K562 (cell line): ENCODE measurements around the gene ETV4. TPM values are rescaled to one million over a fixed set of nuclear protein-coding genes. Genes with fewer than 3 reads are reported as not detected.

ENCODE experiments used
- ATAC-seq: fragments of 200-7000 bp; cut with Tn5 transposase; 3 replicates; pipeline ENCODE4 v1.9.1; 2020; ENCODE audit warnings: moderate library complexity
- BruUV-seq: library from RNA; stranded (reverse); fragments of 400-500 nt; replicated peaks from 2 replicates; lab custom pipeline; 2021; lab: Mats Ljungman, UMichigan
- CTCF ChIA-PET: fragments of 300-600 bp; formaldehyde crosslinking; extraction: SDS; loops from one replicate; lab custom pipeline; 2021; ENCODE audit warnings: low intra/inter-chr PET ratio; lab: Yijun Ruan, JAX
- POLR2A ChIA-PET: fragments of 300-600, 350-650 bp; sonication (Branson Sonifier 250); formaldehyde crosslinking; extraction: SDS; loops from one replicate; lab custom pipeline; 2021; ENCODE audit warnings: antibody characterized with exemption, inconsistent platforms; lab: Yijun Ruan, JAX
- DNase-seq, 4 experiments: peaks; one replicate each; pipeline versions ENCODE4 v3.0.0 to v3.0.0-alpha.2; 2011 to 2018; ENCODE audit warnings: low spot score in 3 of 4, mixed read lengths in 3 of 4; ENCODE audit errors: extremely low read depth in 1 of 4
- FAIRE-seq: peaks from 2 replicates; lab custom pipeline; 2011; peaks lifted over from hg19 to GRCh38; lab: Jason Lieb, UNC
- H2AFZ ChIP-seq: 2 replicates; pipeline ENCODE4 v1.6.0; 2011; ENCODE audit warnings: low read depth, low read length, control low read depth, inconsistent platforms
- H3K27ac ChIP-seq: fragments of 200-600 bp; 3 replicates; pipeline ENCODE4 v1.8.0; 2011; ENCODE audit warnings: low read depth, mild to moderate bottlenecking, control low read depth, inconsistent platforms, low read length, moderate library complexity, mixed read lengths; ENCODE audit errors: extremely low read depth
- H3K27me3 ChIP-seq, 2 experiments: fragments of 300-600 bp in 1 of 2; 2 replicates in 1 of 2; 3 replicates in 1 of 2; pipeline versions ENCODE4 v1.6.0 to v1.8.0; 2011; ENCODE audit warnings: inconsistent platforms in 2 of 2, low read length in 2 of 2, mild to moderate bottlenecking in 1 of 2, mixed read lengths in 1 of 2, moderate library complexity in 1 of 2; ENCODE audit not compliant: control insufficient read depth in 2 of 2, insufficient read depth in 2 of 2
- H3K36me3 ChIP-seq: fragments of 300-600 bp; 3 replicates; pipeline ENCODE4 v1.8.0; 2011; ENCODE audit warnings: mild to moderate bottlenecking, low read length, inconsistent platforms; ENCODE audit not compliant: control insufficient read depth, insufficient read depth
- H3K4me1 ChIP-seq, 2 experiments: fragments of 200-600 bp in 1 of 2; replicated peaks in 1 of 2; 2 replicates in 1 of 2; 3 replicates in 1 of 2; pipeline versions ENCODE4 v1.5.1 to v1.8.0; 2011; ENCODE audit warnings: inconsistent platforms in 2 of 2, low read length in 2 of 2, mild to moderate bottlenecking in 1 of 2, mixed read lengths in 1 of 2, moderate library complexity in 1 of 2; ENCODE audit not compliant: control insufficient read depth in 2 of 2, insufficient read depth in 2 of 2
- H3K4me2 ChIP-seq: 2 replicates; pipeline ENCODE4 v1.6.1; 2011; ENCODE audit warnings: low read length, control low read depth, inconsistent platforms, mixed read lengths; ENCODE audit not compliant: insufficient read depth
- H3K4me3 ChIP-seq: fragments of 200-600 bp; sonication (generic), shearing (Covaris generic); 2 replicates; pipeline ENCODE4 v1.5.1; 2016; ENCODE audit warnings: control low read depth, inconsistent platforms
- H3K79me2 ChIP-seq: fragments of 200-600 bp; 3 replicates; pipeline ENCODE4 v1.8.0; 2011; ENCODE audit warnings: low read length, inconsistent platforms; ENCODE audit not compliant: control insufficient read depth, insufficient read depth
- H3K9ac ChIP-seq, 2 experiments: 2 replicates each; pipeline versions ENCODE4 v1.6.0 to v1.6.1; 2011; ENCODE audit warnings: low read depth in 2 of 2, low read length in 2 of 2, control low read depth in 1 of 2, inconsistent platforms in 1 of 2, mild to moderate bottlenecking in 1 of 2, mixed read lengths in 1 of 2; ENCODE audit not compliant: insufficient read depth in 1 of 2
- H3K9me1 ChIP-seq: one replicate; pipeline ENCODE4 v1.6.0; 2011; ENCODE audit warnings: inconsistent platforms, mild to moderate bottlenecking, low read length, moderate library complexity; ENCODE audit not compliant: control insufficient read depth, insufficient read depth
- H3K9me3 ChIP-seq: replicated peaks from 2 replicates; pipeline ENCODE4 v1.5.1; 2011; ENCODE audit warnings: low read depth, low read length, inconsistent platforms; ENCODE audit not compliant: control insufficient read depth, insufficient read depth
- H4K20me1 ChIP-seq: replicated peaks from 2 replicates; pipeline ENCODE4 v1.6.1; 2011; ENCODE audit warnings: low read length, inconsistent platforms, mixed read lengths; ENCODE audit not compliant: control insufficient read depth, insufficient read depth
- BACH1 ChIP-seq: fragments of 200-800 bp; sonication (Bioruptor generic); IDR thresholded peaks from 2 replicates; pipeline ENCODE4 v1.6.1; 2016; ENCODE audit warnings: missing genetic modification characterization, missing compliant biosample characterization
- GABPA ChIP-seq: fragments of 200-800 bp; sonication (Bioruptor generic); conservative IDR thresholded peaks from 2 replicates; pipeline ENCODE4 v1.6.1; 2016; ENCODE audit warnings: low read depth, missing genetic modification characterization, missing compliant biosample characterization
- RBFOX2 ChIP-seq: fragments of 200-400 bp; formaldehyde crosslinking; IDR thresholded peaks from 2 replicates; pipeline ENCODE4 v1.6.1; 2017; ENCODE audit warnings: low read depth, mild to moderate bottlenecking, low read length, moderate library complexity
- TAF1 ChIP-seq: IDR thresholded peaks from 2 replicates; pipeline ENCODE4 v1.6.1; 2011; ENCODE audit warnings: mild to moderate bottlenecking, low read length, moderate library complexity; ENCODE audit not compliant: insufficient read depth, control insufficient read depth, severe bottlenecking; ENCODE audit errors: extremely low read depth
- WGBS: fragments of 100-300 bp; shearing (Covaris generic); methylation state at CpG from one replicate; pipeline ENCODE4 v1.1.6; 2016; ENCODE audit warnings: low coverage, mixed read lengths; ENCODE audit not compliant: insufficient coverage; ENCODE audit errors: missing lambda C conversion rate; 5-methylcytosine and 5-hydroxymethylcytosine counted together
- in situ Hi-C: fragments of 300-500 bp; cut with MboI; formaldehyde crosslinking; loops from 4 replicates; pipeline ENCODE4 v1.15.0; 2018; ENCODE audit warnings: inconsistent platforms, mixed read lengths
- intact Hi-C: fragments of 100-400 bp; cut with micrococcal nuclease; formaldehyde crosslinking; loops from 2 replicates; pipeline ENCODE4 v1.14.2; 2022
- polyA plus RNA-seq, 8 experiments: library from polyadenylated mRNA; depleted of rRNA in 4 of 8; stranded (reverse) in 5 of 8; unstranded in 3 of 8; fragments of >200 nt; fragmentation: Nextera tagmentation in 2 of 8; fragmentation: Illumina TruSeq in 1 of 8; extraction: Ambion mirVana in 2 of 8; extraction: Trizol in 1 of 8; gene quantifications; 2 replicates each; pipeline versions ENCODE4 v1.2.1 to v1.2.3, GENCODE V29; 2011 to 2014; ENCODE audit warnings: inconsistent platforms in 1 of 8, missing spikeins in 1 of 8
- total RNA-seq, 7 experiments: library from RNA; depleted of rRNA in 6 of 7; stranded (reverse); fragments of >200 nt in 6 of 7; fragmentation: Illumina TruSeq in 2 of 7; extraction: Trizol in 2 of 7; gene quantifications; 2 replicates each; pipeline versions ENCODE4 v1.2.1 to v1.2.3, GENCODE V29; 2011 to 2021; ENCODE audit warnings: low replicate concordance in 1 of 7
- TF ChIP-seq, protein P1 (sequence below): fragments of 250-450 bp; sonication (Bioruptor Pico); IDR thresholded peaks from 2 replicates; pipeline ENCODE4 v1.6.1; 2021; ENCODE audit warnings: mild to moderate bottlenecking

The ETV4 gene
- total and polyA plus RNA-seq, 9 of the 15 experiments (the other 6 are each of a cell fraction or from before 2014, with no cell fraction given): 5.5 to 66.3 (median 28.2) TPM

DNA sequence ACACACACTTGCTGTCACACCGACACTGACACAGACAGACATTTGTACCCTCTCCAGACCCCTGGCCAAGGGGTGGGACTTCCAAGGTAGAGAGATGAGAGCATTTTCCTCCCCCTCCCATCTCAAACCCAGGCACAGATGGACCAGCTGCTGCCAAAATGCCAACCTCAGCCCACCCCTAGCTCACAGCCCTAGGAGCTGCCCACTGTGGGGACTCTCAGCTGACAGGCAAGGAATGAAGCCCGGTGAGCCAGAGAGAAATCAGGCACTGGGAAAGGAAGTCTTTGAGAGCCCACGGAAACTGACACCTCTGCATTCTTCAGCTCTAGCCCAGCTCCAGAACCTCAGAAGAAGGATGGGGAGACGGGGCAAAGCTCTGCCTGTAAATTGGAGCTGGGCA lies 2.8 kb downstream of the ETV4 start:
- Histone ChIP-seq H3K27ac (no peak overlapping the region), H3K4me3 (no peak overlapping the region), H3K36me3 (peaks cover 15% of the 10 kb centered on the region; the same call in 2 of the 3 replicates), H3K4me1 (peaks cover 21 to 30% of the 10 kb centered on the region in 2 experiments), H3K27me3 (no peaks in the 10 kb centered on the region), H3K79me2 (peaks cover 36% of the 10 kb centered on the region), H3K4me2 (no peak overlapping the region), H4K20me1 (no peaks in the 10 kb centered on the region), H3K9me1 (no peaks in the 10 kb centered on the region), H3K9ac (peak overlapping the region in 1 of 2 experiments; percentile 57; a peak in 2 of 4 replicates), H3K9me3 (no peaks in the 10 kb centered on the region), H2AFZ (no peak overlapping the region)
- intact Hi-C loops: no loop called here
- DNase-seq: no peak
- no TSS peak for BruUV-seq
- TF ChIP-seq GABPA (tag) (no peak), BACH1 (no peak)
- TF ChIP-seq, protein P1, sequence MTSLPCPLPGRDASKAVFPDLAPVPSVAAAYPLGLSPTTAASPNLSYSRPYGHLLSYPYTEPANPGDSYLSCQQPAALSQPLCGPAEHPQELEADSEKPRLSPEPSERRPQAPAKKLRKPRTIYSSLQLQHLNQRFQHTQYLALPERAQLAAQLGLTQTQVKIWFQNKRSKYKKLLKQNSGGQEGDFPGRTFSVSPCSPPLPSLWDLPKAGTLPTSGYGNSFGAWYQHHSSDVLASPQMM (CRISPR knock-in tag): no peak
- in situ Hi-C loops: no loop called here
- ChIA-PET CTCF (no interaction called here), POLR2A (interaction anchor here (0.5 to 1.5 kb wide), 4 partner anchors 9 to 142 kb away, joined by 3 to 8 read pairs (median 4); no protein-coding TSS in a partner anchor)
- no peak for FAIRE-seq
- 65% methylated on average over 4 of the region's 4 CpGs for WGBS
- no peak for ATAC-seq

DNA sequence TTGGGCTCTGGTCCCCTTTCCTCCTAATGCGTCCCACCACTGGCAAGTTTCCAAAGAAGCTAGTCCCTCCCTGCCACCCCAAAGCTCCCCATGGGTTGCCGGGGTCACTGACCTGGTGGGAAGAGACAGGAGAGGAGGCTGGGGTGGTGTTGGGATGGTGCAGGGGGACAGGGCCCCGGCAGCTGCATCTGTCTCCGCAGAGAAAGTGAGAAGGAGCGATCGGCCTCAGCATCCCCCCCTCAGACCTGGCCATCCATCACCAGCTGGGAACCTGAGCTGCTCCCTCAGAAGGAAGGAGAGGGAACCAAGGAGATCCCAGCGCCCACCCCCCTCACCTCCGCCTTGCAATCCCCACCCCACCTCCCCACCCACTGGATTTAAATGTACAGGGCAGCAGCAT lies 3.3 kb downstream of the ETV4 start:
- H3K4me3 ChIP-seq: no peak overlapping the region
- in situ Hi-C loops: no loop called here
- no peak overlapping the region for H3K9ac ChIP-seq

More for the DNA sequence above, 3.3 kb downstream of the ETV4 start:
- FAIRE-seq: no peak
- Histone ChIP-seq H3K27me3 (no peaks in the 10 kb centered on the region), H3K4me1 (peaks cover 21 to 30% of the 10 kb centered on the region in 2 experiments), H3K79me2 (peaks cover 36% of the 10 kb centered on the region), H4K20me1 (no peaks in the 10 kb centered on the region), H3K9me3 (no peaks in the 10 kb centered on the region), H3K36me3 (peaks cover 16% of the 10 kb centered on the region; the same call in 2 of the 3 replicates), H2AFZ (no peak overlapping the region), H3K27ac (no peak overlapping the region), H3K9me1 (no peaks in the 10 kb centered on the region), H3K4me2 (no peak overlapping the region)
- WGBS: 90% methylated on average over 4 of the region's 8 CpGs
- intact Hi-C loops: no loop called here
- 0 out of 2 replicates have a peak, but pooled peaks have one; percentile 21 for TF ChIP-seq RBFOX2
- TF ChIP-seq TAF1: no peak
- ChIA-PET CTCF (no interaction called here), POLR2A (interaction anchor here (1.5 kb wide), 1 partner anchor 17 kb away, joined by 8 read pairs; no protein-coding TSS in a partner anchor)
- no peak for ATAC-seq
- no TSS peak for BruUV-seq
- DNase-seq: no peak
